GM23248 (cell line): ENCODE data around the gene EIF1AD.

Experiments used
- EZH2 ChIP-seq: fragments of 200-600 bp; sonication (generic); IDR thresholded peaks from 2 replicates; pipeline ENCODE4 v1.6.1; 2018; ENCODE audit warnings: antibody characterized with exemption, mild to moderate bottlenecking; ENCODE audit not compliant: insufficient read depth, poor library complexity, severe bottlenecking
- EZH2phosphoT487 ChIP-seq: fragments of 200-600 bp; sonication (generic); IDR thresholded peaks from 2 replicates; pipeline ENCODE4 v1.6.1; 2018; ENCODE audit warnings: antibody characterized with exemption, moderate library complexity, mild to moderate bottlenecking, low read depth; ENCODE audit not compliant: insufficient read depth

- no peak for TF ChIP-seq EZH2phosphoT487
- no peak for TF ChIP-seq EZH2
Measured at GRCh38 chr11:66013762-66014100, 11.8 kb upstream of the EIF1AD start.
